K562 (cell line): ENCODE measurements around the gene PNMA8B. TPM values are rescaled to one million over a fixed set of nuclear protein-coding genes. Genes with fewer than 3 reads are reported as not detected.

Experiments used
- ATAC-seq: fragments of 200-7000 bp; cut with Tn5 transposase; 3 replicates; pipeline ENCODE4 v1.9.1; 2020; ENCODE audit warnings: moderate library complexity
- BruUV-seq: library from RNA; stranded (reverse); fragments of 400-500 nt; replicated peaks from 2 replicates; lab custom pipeline; 2021; lab: Mats Ljungman, UMichigan
- CTCF ChIA-PET: fragments of 300-600 bp; formaldehyde crosslinking; extraction: SDS; loops from one replicate; lab custom pipeline; 2021; ENCODE audit warnings: low intra/inter-chr PET ratio; lab: Yijun Ruan, JAX
- POLR2A ChIA-PET: fragments of 300-600, 350-650 bp; sonication (Branson Sonifier 250); formaldehyde crosslinking; extraction: SDS; loops from one replicate; lab custom pipeline; 2021; ENCODE audit warnings: antibody characterized with exemption, inconsistent platforms; lab: Yijun Ruan, JAX
- DNase-seq, 4 experiments: peaks; one replicate each; pipeline versions ENCODE4 v3.0.0 to v3.0.0-alpha.2; 2011 to 2018; ENCODE audit warnings: low spot score in 3 of 4, mixed read lengths in 3 of 4; ENCODE audit errors: extremely low read depth in 1 of 4
- FAIRE-seq: peaks from 2 replicates; lab custom pipeline; 2011; peaks lifted over from hg19 to GRCh38; lab: Jason Lieb, UNC
- H2AFZ ChIP-seq: 2 replicates; pipeline ENCODE4 v1.6.0; 2011; ENCODE audit warnings: low read depth, low read length, control low read depth, inconsistent platforms
- H3K27ac ChIP-seq: fragments of 200-600 bp; 3 replicates; pipeline ENCODE4 v1.8.0; 2011; ENCODE audit warnings: low read depth, mild to moderate bottlenecking, control low read depth, inconsistent platforms, low read length, moderate library complexity, mixed read lengths; ENCODE audit errors: extremely low read depth
- H3K27me3 ChIP-seq, 2 experiments: fragments of 300-600 bp in 1 of 2; 2 replicates in 1 of 2; 3 replicates in 1 of 2; pipeline versions ENCODE4 v1.6.0 to v1.8.0; 2011; ENCODE audit warnings: inconsistent platforms in 2 of 2, low read length in 2 of 2, mild to moderate bottlenecking in 1 of 2, mixed read lengths in 1 of 2, moderate library complexity in 1 of 2; ENCODE audit not compliant: control insufficient read depth in 2 of 2, insufficient read depth in 2 of 2
- H3K36me3 ChIP-seq: fragments of 300-600 bp; 3 replicates; pipeline ENCODE4 v1.8.0; 2011; ENCODE audit warnings: mild to moderate bottlenecking, low read length, inconsistent platforms; ENCODE audit not compliant: control insufficient read depth, insufficient read depth
- H3K4me1 ChIP-seq, 2 experiments: fragments of 200-600 bp in 1 of 2; replicated peaks in 1 of 2; 2 replicates in 1 of 2; 3 replicates in 1 of 2; pipeline versions ENCODE4 v1.5.1 to v1.8.0; 2011; ENCODE audit warnings: inconsistent platforms in 2 of 2, low read length in 2 of 2, mild to moderate bottlenecking in 1 of 2, mixed read lengths in 1 of 2, moderate library complexity in 1 of 2; ENCODE audit not compliant: control insufficient read depth in 2 of 2, insufficient read depth in 2 of 2
- H3K4me2 ChIP-seq: 2 replicates; pipeline ENCODE4 v1.6.1; 2011; ENCODE audit warnings: low read length, control low read depth, inconsistent platforms, mixed read lengths; ENCODE audit not compliant: insufficient read depth
- H3K4me3 ChIP-seq: fragments of 200-600 bp; sonication (generic), shearing (Covaris generic); 2 replicates; pipeline ENCODE4 v1.5.1; 2016; ENCODE audit warnings: control low read depth, inconsistent platforms
- H3K79me2 ChIP-seq: fragments of 200-600 bp; 3 replicates; pipeline ENCODE4 v1.8.0; 2011; ENCODE audit warnings: low read length, inconsistent platforms; ENCODE audit not compliant: control insufficient read depth, insufficient read depth
- H3K9ac ChIP-seq, 2 experiments: 2 replicates each; pipeline versions ENCODE4 v1.6.0 to v1.6.1; 2011; ENCODE audit warnings: low read depth in 2 of 2, low read length in 2 of 2, control low read depth in 1 of 2, inconsistent platforms in 1 of 2, mild to moderate bottlenecking in 1 of 2, mixed read lengths in 1 of 2; ENCODE audit not compliant: insufficient read depth in 1 of 2
- H3K9me1 ChIP-seq: one replicate; pipeline ENCODE4 v1.6.0; 2011; ENCODE audit warnings: inconsistent platforms, mild to moderate bottlenecking, low read length, moderate library complexity; ENCODE audit not compliant: control insufficient read depth, insufficient read depth
- H3K9me3 ChIP-seq: replicated peaks from 2 replicates; pipeline ENCODE4 v1.5.1; 2011; ENCODE audit warnings: low read depth, low read length, inconsistent platforms; ENCODE audit not compliant: control insufficient read depth, insufficient read depth
- H4K20me1 ChIP-seq: replicated peaks from 2 replicates; pipeline ENCODE4 v1.6.1; 2011; ENCODE audit warnings: low read length, inconsistent platforms, mixed read lengths; ENCODE audit not compliant: control insufficient read depth, insufficient read depth
- BCL6 ChIP-seq: fragments of 250-450 bp; sonication (Bioruptor Pico); IDR thresholded peaks from 2 replicates; pipeline ENCODE4 v1.4.0; 2020
- C11orf30 ChIP-seq: fragments of 450-650 bp; IDR thresholded peaks from 2 replicates; pipeline ENCODE4 v1.6.1; 2016; ENCODE audit warnings: low read depth, mild to moderate bottlenecking
- DPF2 ChIP-seq: fragments of 450-650 bp; IDR thresholded peaks from 2 replicates; pipeline ENCODE4 v1.6.1; 2016
- GTF2B ChIP-seq: IDR thresholded peaks from 2 replicates; pipeline ENCODE4 v1.6.1; 2011; ENCODE audit not compliant: insufficient read length; ENCODE audit errors: extremely low read depth
- NFYB ChIP-seq: IDR thresholded peaks from 2 replicates; pipeline ENCODE4 v1.6.1; 2011; ENCODE audit warnings: mild to moderate bottlenecking, moderate library complexity; ENCODE audit not compliant: insufficient read length; ENCODE audit errors: extremely low read depth
- POLR2H ChIP-seq: IDR thresholded peaks from 2 replicates; pipeline ENCODE4 v1.6.1; 2016; ENCODE audit warnings: missing genetic modification characterization, low read depth, mild to moderate bottlenecking, control low read depth, missing compliant biosample characterization, moderate library complexity
- SAFB ChIP-seq: fragments of 200-400 bp; formaldehyde crosslinking; IDR thresholded peaks from 2 replicates; pipeline ENCODE4 v1.6.1; 2017; ENCODE audit warnings: low read depth, low read length, borderline replicate concordance
- TGIF2 ChIP-seq: sonication (generic); formaldehyde crosslinking; IDR thresholded peaks from 2 replicates; pipeline ENCODE4 v1.8.1; 2022; ENCODE audit warnings: mild to moderate bottlenecking, missing genetic modification reagents, moderate library complexity
- TSHZ1 ChIP-seq: fragments of 250-450 bp; sonication (Bioruptor Pico); IDR thresholded peaks from 2 replicates; pipeline ENCODE4 v1.4.0; 2020; ENCODE audit warnings: mild to moderate bottlenecking, moderate library complexity
- ZBTB11 ChIP-seq, 3 experiments: fragments of 200-800 bp in 1 of 3; fragments of 250-450 bp in 1 of 3; fragments of 450-650 bp in 1 of 3; sonication (Bioruptor Pico) in 1 of 3; sonication (Bioruptor generic) in 1 of 3; formaldehyde crosslinking in 1 of 3; IDR thresholded peaks; 2 replicates each; pipeline versions ENCODE4 v1.6.1 to v1.8.0; 2016 to 2022; ENCODE audit warnings: mild to moderate bottlenecking in 2 of 3, missing genetic modification characterization in 2 of 3, missing compliant biosample characterization in 1 of 3, moderate library complexity in 1 of 3
- ZBTB17 ChIP-seq: fragments of 450-650 bp; formaldehyde crosslinking; IDR thresholded peaks from 2 replicates; pipeline ENCODE4 v1.4.0; 2020; ENCODE audit warnings: mild to moderate bottlenecking
- ZNF212 ChIP-seq: fragments of 450-650 bp; formaldehyde crosslinking; IDR thresholded peaks from 2 replicates; pipeline ENCODE4 v1.4.0; 2020; ENCODE audit warnings: mild to moderate bottlenecking
- ZNF324 ChIP-seq: fragments of 250-450 bp; sonication (Bioruptor Pico); IDR thresholded peaks from 2 replicates; pipeline ENCODE4 v1.4.0; 2020; ENCODE audit warnings: mild to moderate bottlenecking
- ZNF507 ChIP-seq: conservative IDR thresholded peaks from 2 replicates; pipeline ENCODE4 v1.6.1; 2017; ENCODE audit warnings: missing genetic modification characterization, missing compliant biosample characterization
- ZSCAN32 ChIP-seq: fragments of 450-650 bp; formaldehyde crosslinking; IDR thresholded peaks from 2 replicates; pipeline ENCODE4 v1.4.0; 2020; ENCODE audit warnings: mild to moderate bottlenecking, moderate library complexity
- WGBS: fragments of 100-300 bp; shearing (Covaris generic); methylation state at CpG from one replicate; pipeline ENCODE4 v1.1.6; 2016; ENCODE audit warnings: low coverage, mixed read lengths; ENCODE audit not compliant: insufficient coverage; ENCODE audit errors: missing lambda C conversion rate; 5-methylcytosine and 5-hydroxymethylcytosine counted together
- in situ Hi-C: fragments of 300-500 bp; cut with MboI; formaldehyde crosslinking; loops from 4 replicates; pipeline ENCODE4 v1.15.0; 2018; ENCODE audit warnings: inconsistent platforms, mixed read lengths
- intact Hi-C: fragments of 100-400 bp; cut with micrococcal nuclease; formaldehyde crosslinking; loops from 2 replicates; pipeline ENCODE4 v1.14.2; 2022
- polyA plus RNA-seq, 8 experiments: library from polyadenylated mRNA; depleted of rRNA in 4 of 8; stranded (reverse) in 5 of 8; unstranded in 3 of 8; fragments of >200 nt; fragmentation: Nextera tagmentation in 2 of 8; fragmentation: Illumina TruSeq in 1 of 8; extraction: Ambion mirVana in 2 of 8; extraction: Trizol in 1 of 8; gene quantifications; 2 replicates each; pipeline versions ENCODE4 v1.2.1 to v1.2.3, GENCODE V29; 2011 to 2014; ENCODE audit warnings: inconsistent platforms in 1 of 8, missing spikeins in 1 of 8
- total RNA-seq, 7 experiments: library from RNA; depleted of rRNA in 6 of 7; stranded (reverse); fragments of >200 nt in 6 of 7; fragmentation: Illumina TruSeq in 2 of 7; extraction: Trizol in 2 of 7; gene quantifications; 2 replicates each; pipeline versions ENCODE4 v1.2.1 to v1.2.3, GENCODE V29; 2011 to 2021; ENCODE audit warnings: low replicate concordance in 1 of 7

Gene PNMA8B
- total and polyA plus RNA-seq, 9 of the 15 experiments (the other 6 are each of a cell fraction or from before 2014, with no cell fraction given), result not detected

GRCh38 chr19:46469541-46470185, 26.0 kb downstream of the PNMA8B start:
- H3K27me3 ChIP-seq, result peaks cover 2 to 17% of the 10 kb centered on the region in 2 experiments; a peak in 3 of 5 replicates
- in situ Hi-C loops, result no loop called here
- peaks cover 24% of the 10 kb centered on the region; the same call in 2 of the 3 replicates for H3K36me3 ChIP-seq
- WGBS, result 62% methylated on average over 18 of the region's 18 CpGs
- POLR2A ChIA-PET, result interaction anchor here (0.6 kb wide), 1 partner anchor 22 kb away, joined by 3 read pairs; no protein-coding TSS in a partner anchor
- intact Hi-C loops, result no loop called here
- H3K79me2 ChIP-seq, result peaks cover 12% of the 10 kb centered on the region
- H3K9ac ChIP-seq, result no peak overlapping the region
- FAIRE-seq (no peak), ATAC-seq (no peak), DNase-seq (no peak)
- H3K9me1 ChIP-seq, result no peaks in the 10 kb centered on the region
- H3K4me3 ChIP-seq, result no peak overlapping the region
- H3K9me3 ChIP-seq, result no peaks in the 10 kb centered on the region
- no peak overlapping the region for H3K4me2 ChIP-seq
- H3K4me1 ChIP-seq, result peaks cover 2 to 22% of the 10 kb centered on the region in 2 experiments; a peak in 3 of 5 replicates
- no peak overlapping the region for H3K27ac ChIP-seq
- no peak overlapping the region for H2AFZ ChIP-seq
- CTCF ChIA-PET, result interaction anchor here (0.6 kb wide), 1 partner anchor 76 kb away, joined by 4 read pairs; no protein-coding TSS in a partner anchor
- no peaks in the 10 kb centered on the region for H4K20me1 ChIP-seq
- no TSS peak for BruUV-seq
- TF ChIP-seq TSHZ1 (CRISPR knock-in tag), result no peak
- no peak for TF ChIP-seq ZBTB11 (CRISPR knock-in tag; IDR thresholded peaks at IDR 0.05)
- TF ChIP-seq ZSCAN32, result no peak
- TF ChIP-seq GTF2B, result no peak
- no peak for TF ChIP-seq BCL6 (CRISPR knock-in tag)
- TF ChIP-seq SAFB, result no peak
- TF ChIP-seq NFYB, result no peak
- TF ChIP-seq ZNF507, result no peak
- no peak for TF ChIP-seq TGIF2
- TF ChIP-seq ZNF324 (CRISPR knock-in tag), result no peak
- TF ChIP-seq C11orf30, result no peak
- TF ChIP-seq DPF2, result no peak
- TF ChIP-seq ZNF212 (CRISPR knock-in tag), result no peak
- TF ChIP-seq ZBTB17 (CRISPR knock-in tag), result no peak
- TF ChIP-seq POLR2H (tag), result no peak
